Measurements from ENCODE around the gene HOXB13. TPM values are rescaled to one million over a fixed set of nuclear protein-coding genes. Genes with fewer than 3 reads are reported as not detected.

Gene HOXB13
- total and polyA plus RNA-seq, 8 donors = 0.06 TPM; not detected in 7

DNA sequence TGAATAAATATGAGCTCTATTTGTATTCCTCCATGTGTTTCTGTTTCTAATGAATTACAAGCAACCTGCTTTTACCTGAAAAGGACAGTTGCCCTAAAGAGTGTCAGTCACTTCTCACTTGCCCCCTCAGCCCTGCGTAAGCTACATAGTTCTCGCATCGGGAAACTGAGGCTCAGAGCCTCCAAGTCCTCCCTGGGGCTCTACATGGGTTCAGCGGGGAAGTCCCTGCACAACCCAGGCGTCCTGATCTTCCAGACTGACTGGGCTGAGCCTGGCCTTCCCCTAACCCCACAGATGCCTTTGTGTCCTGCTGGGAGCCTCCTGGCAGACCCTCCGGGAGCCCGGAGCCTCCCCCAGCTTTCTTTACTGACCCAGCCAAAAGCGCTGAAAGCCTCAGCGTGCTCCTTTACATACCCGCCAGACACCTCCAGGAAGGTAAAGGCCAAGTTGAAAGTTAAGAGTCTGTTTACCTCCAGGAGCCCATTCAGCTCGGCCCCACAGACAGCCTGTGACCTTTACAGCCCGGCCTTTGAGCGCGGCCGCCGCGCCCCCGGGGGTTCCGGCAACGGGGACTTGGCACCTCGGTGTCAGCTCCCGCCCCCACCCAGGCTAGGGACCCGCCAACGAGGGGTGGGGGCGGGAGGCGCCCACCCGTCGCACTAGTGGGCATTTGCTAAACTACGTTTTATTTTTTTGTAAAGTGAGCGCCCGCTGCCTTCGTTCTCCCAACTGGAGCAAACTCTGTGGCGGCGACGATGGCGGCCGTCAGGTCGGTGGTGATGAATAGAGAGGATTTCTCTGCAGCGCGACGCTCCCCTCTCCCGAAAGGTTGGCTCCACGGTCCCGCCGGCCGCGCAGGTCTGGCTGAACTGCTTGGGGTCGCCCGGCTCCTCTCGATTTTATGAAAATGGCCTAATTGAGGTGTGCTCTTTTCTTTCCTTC is 4.4 kb upstream of the HOXB13 start:
- TF ChIP-seq, protein P1, sequence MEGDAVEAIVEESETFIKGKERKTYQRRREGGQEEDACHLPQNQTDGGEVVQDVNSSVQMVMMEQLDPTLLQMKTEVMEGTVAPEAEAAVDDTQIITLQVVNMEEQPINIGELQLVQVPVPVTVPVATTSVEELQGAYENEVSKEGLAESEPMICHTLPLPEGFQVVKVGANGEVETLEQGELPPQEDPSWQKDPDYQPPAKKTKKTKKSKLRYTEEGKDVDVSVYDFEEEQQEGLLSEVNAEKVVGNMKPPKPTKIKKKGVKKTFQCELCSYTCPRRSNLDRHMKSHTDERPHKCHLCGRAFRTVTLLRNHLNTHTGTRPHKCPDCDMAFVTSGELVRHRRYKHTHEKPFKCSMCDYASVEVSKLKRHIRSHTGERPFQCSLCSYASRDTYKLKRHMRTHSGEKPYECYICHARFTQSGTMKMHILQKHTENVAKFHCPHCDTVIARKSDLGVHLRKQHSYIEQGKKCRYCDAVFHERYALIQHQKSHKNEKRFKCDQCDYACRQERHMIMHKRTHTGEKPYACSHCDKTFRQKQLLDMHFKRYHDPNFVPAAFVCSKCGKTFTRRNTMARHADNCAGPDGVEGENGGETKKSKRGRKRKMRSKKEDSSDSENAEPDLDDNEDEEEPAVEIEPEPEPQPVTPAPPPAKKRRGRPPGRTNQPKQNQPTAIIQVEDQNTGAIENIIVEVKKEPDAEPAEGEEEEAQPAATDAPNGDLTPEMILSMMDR (IDR thresholded peaks at IDR 0.05) = no peak
- Histone ChIP-seq H3K27me3 (peaks cover 0 to 57% (median 16%) of the 10 kb centered on the region in 4 donors), H3K4me3 (no peak overlapping the region), H3K36me3 (no peaks in the 10 kb centered on the region), H3K9me3 (no peaks in the 10 kb centered on the region), H3K4me1 (no peaks in the 10 kb centered on the region), H3K27ac (no peak overlapping the region)
- DNase-seq = no peak
- intact Hi-C loops (cut with DNase I) = no loop called here
- FAIRE-seq = no peak
- no peak for ATAC-seq
- WGBS, 2 donors = 6 to 7% methylated on average over 50 of the region's 50 CpGs

DNA sequence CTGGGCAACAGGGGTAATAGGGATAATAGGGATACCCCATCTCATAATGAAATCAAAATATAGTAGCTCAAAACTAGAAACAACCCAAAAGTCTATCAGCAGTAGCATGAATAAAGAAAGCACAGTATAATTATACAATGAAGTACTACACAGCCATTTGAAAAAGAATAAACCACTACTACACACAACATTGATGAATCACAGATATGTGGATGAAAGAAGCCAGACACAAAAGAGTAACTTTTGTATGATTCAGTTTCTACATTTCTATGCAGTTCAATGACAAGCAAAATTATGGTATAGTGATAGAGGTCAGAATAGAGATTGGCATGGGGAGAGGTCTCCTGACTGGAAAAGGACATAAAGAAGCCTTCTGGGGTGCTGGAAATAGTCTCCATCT is 2.8 kb upstream of the HOXB13 start:
- TF ChIP-seq, protein P1 (IDR thresholded peaks at IDR 0.05) = no peak
- Histone ChIP-seq H3K27me3 (peaks cover 0 to 69% (median 21%) of the 10 kb centered on the region in 4 donors), H3K9me3 (no peaks in the 10 kb centered on the region), H3K36me3 (no peaks in the 10 kb centered on the region), H3K27ac (no peak overlapping the region), H3K4me1 (no peaks in the 10 kb centered on the region), H3K4me3 (no peak overlapping the region)
- DNase-seq (no peak), FAIRE-seq (no peak), ATAC-seq (no peak)
- intact Hi-C loops (cut with DNase I) = no loop called here

DNA sequence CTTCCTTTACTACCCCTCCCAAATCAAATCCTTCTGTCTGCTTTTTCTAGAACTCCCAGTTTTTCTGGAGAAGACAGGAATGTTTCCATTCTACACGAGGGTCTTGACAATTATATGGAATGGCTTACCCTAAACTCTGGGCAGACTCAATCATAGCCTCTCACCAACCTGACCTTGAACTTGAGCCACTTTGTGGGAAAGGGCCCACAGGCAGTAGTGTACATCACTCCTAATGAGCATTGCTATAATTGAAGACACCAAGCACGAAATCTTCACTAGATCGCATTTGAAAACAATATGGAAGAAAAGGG is 1.6 kb upstream of the HOXB13 start:
- Histone ChIP-seq H3K27me3 (peaks cover 0 to 80% (median 23%) of the 10 kb centered on the region in 4 donors), H3K36me3 (no peaks in the 10 kb centered on the region), H3K4me1 (no peaks in the 10 kb centered on the region), H3K27ac (no peak overlapping the region), H3K4me3 (no peak overlapping the region), H3K9me3 (no peaks in the 10 kb centered on the region)
- intact Hi-C loops (cut with DNase I) = no loop called here
- TF ChIP-seq, protein P1 (IDR thresholded peaks at IDR 0.05) = no peak
- 25 to 31% methylated on average over 3 of the region's 3 CpGs for WGBS, 2 donors
- FAIRE-seq = no peak
- no peak for ATAC-seq
- no peak for DNase-seq

DNA sequence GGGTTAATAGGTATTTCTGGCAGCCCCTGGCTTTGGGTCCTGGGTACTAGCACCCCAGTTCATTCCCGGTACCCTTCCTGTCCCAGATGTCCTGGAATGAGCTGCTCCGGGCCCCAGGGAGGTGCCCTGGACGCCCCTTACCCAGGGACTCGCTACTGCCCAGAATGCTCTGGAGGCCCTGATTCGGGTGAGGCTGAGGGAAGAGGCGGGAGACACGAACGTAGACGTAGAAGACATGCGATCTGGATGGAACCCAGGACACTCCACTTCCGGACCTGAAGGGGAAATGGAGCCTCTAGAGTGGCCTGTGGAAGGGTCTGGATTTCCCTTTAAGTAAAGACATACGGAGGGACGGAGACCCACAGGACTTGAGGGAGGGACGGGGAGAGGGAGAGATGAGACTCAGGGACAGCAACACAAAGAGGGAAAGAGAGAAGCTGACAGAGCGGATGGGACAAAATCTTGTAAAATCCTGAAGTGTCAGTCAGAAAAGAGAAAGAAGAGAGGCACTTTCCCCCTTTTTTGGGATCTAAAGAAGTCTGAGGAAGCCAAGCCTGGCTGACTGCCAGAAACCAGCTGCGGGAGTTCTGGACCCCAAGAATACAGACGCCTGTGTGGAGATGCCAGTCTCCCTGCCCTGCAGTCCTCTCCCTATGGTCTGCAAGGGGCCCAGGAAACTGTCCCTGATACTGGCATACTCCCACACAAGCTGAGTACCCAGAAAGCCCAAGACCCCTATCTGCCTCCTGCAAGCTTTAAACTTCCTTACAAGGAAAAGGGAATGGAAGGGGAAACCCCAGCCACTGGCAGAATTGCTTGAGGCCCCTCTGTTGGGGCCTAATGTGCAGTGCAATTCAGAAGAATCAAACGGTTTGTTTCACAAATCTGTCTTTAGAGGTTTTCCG is 1.0 kb upstream of the HOXB13 start:
- Histone ChIP-seq H3K4me1 (no peaks in the 10 kb centered on the region), H3K27ac (no peak overlapping the region), H3K4me3 (no peak overlapping the region), H3K9me3 (no peaks in the 10 kb centered on the region), H3K36me3 (no peaks in the 10 kb centered on the region), H3K27me3 (peaks cover 0 to 79% (median 23%) of the 10 kb centered on the region in 4 donors)
- 12 to 15% methylated on average over 19 of the region's 19 CpGs for WGBS, 2 donors
- intact Hi-C loops (cut with DNase I) = loop anchor here in 2 of 3 donors (5.0 to 10.0 kb wide), 3 partner anchors 58 to 305 kb away; no protein-coding TSS in a partner anchor
- FAIRE-seq (no peak), DNase-seq (no peak), ATAC-seq (no peak)
- TF ChIP-seq, protein P1 (IDR thresholded peaks at IDR 0.05) = no peak

Measured in pancreas (tissue), 10 donors.